GM12891 (cell line): Measurements from ENCODE around the gene PDE10A. TPM values are rescaled to one million over a fixed set of nuclear protein-coding genes. Genes with fewer than 3 reads are reported as not detected.

Source experiments
- DNase-seq: peaks from one replicate; pipeline ENCODE4 v3.0.0; 2011; ENCODE audit warnings: low spot score; ENCODE audit not compliant: insufficient read length
- FAIRE-seq: peaks from 2 replicates; lab custom pipeline; 2011; peaks lifted over from hg19 to GRCh38; lab: Jason Lieb, UNC
- PAX5 ChIP-seq: IDR thresholded peaks from 2 replicates; pipeline ENCODE4 v1.6.1; 2011; ENCODE audit warnings: low read length, moderate library complexity, mild to moderate bottlenecking; ENCODE audit not compliant: insufficient read depth, severe bottlenecking
- POLR2A ChIP-seq: IDR thresholded peaks from 2 replicates; pipeline ENCODE4 v1.6.1; 2011; ENCODE audit warnings: low read depth, low read length, control low read depth
- POLR2AphosphoS5 ChIP-seq: IDR thresholded peaks from 2 replicates; pipeline ENCODE4 v1.6.1; 2011; ENCODE audit warnings: low read depth, low read length, control low read depth
- POU2F2 ChIP-seq: IDR thresholded peaks from 2 replicates; pipeline ENCODE4 v1.6.1; 2011; ENCODE audit warnings: low read depth, mild to moderate bottlenecking, control low read depth, low read length, moderate library complexity
- SPI1 ChIP-seq: IDR thresholded peaks from 2 replicates; pipeline ENCODE4 v1.6.1; 2011; ENCODE audit warnings: low read depth, low read length, control low read depth
- TAF1 ChIP-seq: IDR thresholded peaks from 2 replicates; pipeline ENCODE4 v1.6.1; 2011; ENCODE audit warnings: low read depth, low read length, control low read depth
- polyA plus RNA-seq: library from polyadenylated mRNA; unstranded; fragments of >200 nt; gene quantifications from one replicate; pipeline ENCODE4 v1.2.1, GENCODE V29; 2012; ENCODE audit warnings: low read depth, missing spikeins, inconsistent platforms; ENCODE audit not compliant: missing spikeins

PDE10A gene
- 0.04 TPM for polyA plus RNA-seq

GRCh38 chr6:165662749-165663376 is at the start of gene PDE10A:
TSS of gene PDE10A (minus strand) at chr6:165663241. CDS start at chr6:165662811, 430 bp downstream.
- FAIRE-seq: no peak
- DNase-seq: peak; percentile 44
- TF ChIP-seq POU2F2: no peak
- TF ChIP-seq PAX5: no peak
- TF ChIP-seq TAF1: no peak
- no peak for TF ChIP-seq SPI1
- no peak for TF ChIP-seq POLR2AphosphoS5
- no peak for TF ChIP-seq POLR2A

GRCh38 chr6:165708985-165709576 is 46.0 kb upstream of the PDE10A start:
- no peak for TF ChIP-seq TAF1
- no peak for TF ChIP-seq PAX5
- no peak for TF ChIP-seq POLR2A
- no peak for TF ChIP-seq POU2F2
- TF ChIP-seq SPI1: no peak
- no peak for TF ChIP-seq POLR2AphosphoS5
- DNase-seq: no peak
- FAIRE-seq: no peak

- no peak for DNase-seq
- TF ChIP-seq SPI1 (no peak), POU2F2 (no peak), TAF1 (no peak), PAX5 (no peak), POLR2A (no peak), POLR2AphosphoS5 (no peak)
- FAIRE-seq: peak; percentile 26
These were observed 44.2 kb upstream of the PDE10A start for GRCh38 chr6:165707067-165707853.

- FAIRE-seq (no peak), DNase-seq (no peak)
- TF ChIP-seq POLR2AphosphoS5 (no peak), POU2F2 (no peak), PAX5 (no peak), POLR2A (no peak), SPI1 (no peak), TAF1 (no peak)
These were observed 42.9 kb upstream of the PDE10A start for GRCh38 chr6:165705941-165706340.

- FAIRE-seq: no peak
- TF ChIP-seq TAF1 (no peak), SPI1 (peak; percentile 75)
- no peak for DNase-seq
These were observed 41.2 kb upstream of the PDE10A start for GRCh38 chr6:165704045-165704748.

GRCh38 chr6:165702669-165703068 is 39.6 kb upstream of the PDE10A start:
- no peak for DNase-seq
- TF ChIP-seq SPI1: no peak
- TF ChIP-seq POU2F2: no peak
- no peak for TF ChIP-seq POLR2AphosphoS5
- TF ChIP-seq TAF1: no peak
- TF ChIP-seq POLR2A: no peak
- TF ChIP-seq PAX5: no peak
- FAIRE-seq: no peak

GRCh38 chr6:165701564-165702354 is 38.7 kb upstream of the PDE10A start:
- peak; percentile 13 for FAIRE-seq
- DNase-seq: no peak
- no peak for TF ChIP-seq POU2F2
- no peak for TF ChIP-seq POLR2A
- no peak for TF ChIP-seq SPI1
- TF ChIP-seq POLR2AphosphoS5: no peak
- TF ChIP-seq PAX5: no peak
- no peak for TF ChIP-seq TAF1

GRCh38 chr6:165701005-165701404 is 38.0 kb upstream of the PDE10A start:
- DNase-seq (no peak), FAIRE-seq (no peak)
- TF ChIP-seq SPI1: no peak
- no peak for TF ChIP-seq TAF1
- TF ChIP-seq PAX5: no peak
- TF ChIP-seq POU2F2: no peak
- TF ChIP-seq POLR2AphosphoS5: no peak
- TF ChIP-seq POLR2A: no peak
